ENCODE measurements around the gene SNU13.
A peak's percentile ranks its signal among the peaks of the same experiment; 100 is the strongest.
"Not testable (repeated sequence)": the region's sequence is repeated elsewhere in the genome, so short reads cannot be mapped to it uniquely, and the experiment has no call there.

SNU13 gene

DNA sequence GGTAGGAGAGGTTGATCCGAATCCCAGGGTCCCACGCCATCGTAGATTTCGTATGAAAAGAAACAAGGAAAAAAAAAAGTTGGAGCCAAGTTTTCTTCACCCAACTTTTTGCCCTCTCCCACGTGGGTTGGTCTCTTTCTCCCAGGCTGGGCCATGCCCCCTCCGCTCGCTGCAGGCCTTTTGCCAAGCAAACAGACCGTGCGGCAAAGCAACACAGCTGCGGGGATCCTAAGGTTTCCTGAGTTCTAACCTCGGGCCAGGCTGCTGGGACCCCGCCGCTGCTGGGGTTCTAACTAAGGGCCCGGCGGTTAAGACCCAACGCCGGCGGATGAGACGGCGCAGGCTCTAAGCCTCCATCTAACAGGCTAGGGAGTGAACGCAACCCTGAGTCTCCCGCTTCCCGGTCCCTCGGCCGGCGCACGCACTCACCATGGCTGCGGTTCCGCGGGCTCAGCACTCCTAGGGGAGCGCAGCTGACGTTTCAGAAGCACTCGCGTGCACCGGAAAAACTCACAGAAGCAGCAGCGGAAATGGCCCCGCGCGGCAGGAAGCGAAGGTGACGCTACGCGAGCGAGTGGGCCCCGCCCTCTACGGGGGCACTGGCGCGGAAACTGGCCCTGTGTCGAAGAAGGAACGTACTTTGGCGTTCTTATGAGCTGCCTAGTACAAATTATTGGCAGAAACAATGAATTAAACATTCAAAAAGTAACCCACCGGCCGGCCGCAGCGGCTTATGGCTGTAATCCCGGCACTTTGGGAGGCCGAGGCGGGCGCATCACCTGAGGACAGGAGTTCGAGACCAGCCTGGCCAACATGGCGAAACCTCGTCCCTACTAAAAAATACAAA lies at the start of gene SNU13:
Gene SNU13 (minus strand): TSS at position 503 of the 847 bp plus-strand sequence. CDS start 71 bp downstream, at position 432.
- DNase-seq: peak; percentile 56

DNA sequence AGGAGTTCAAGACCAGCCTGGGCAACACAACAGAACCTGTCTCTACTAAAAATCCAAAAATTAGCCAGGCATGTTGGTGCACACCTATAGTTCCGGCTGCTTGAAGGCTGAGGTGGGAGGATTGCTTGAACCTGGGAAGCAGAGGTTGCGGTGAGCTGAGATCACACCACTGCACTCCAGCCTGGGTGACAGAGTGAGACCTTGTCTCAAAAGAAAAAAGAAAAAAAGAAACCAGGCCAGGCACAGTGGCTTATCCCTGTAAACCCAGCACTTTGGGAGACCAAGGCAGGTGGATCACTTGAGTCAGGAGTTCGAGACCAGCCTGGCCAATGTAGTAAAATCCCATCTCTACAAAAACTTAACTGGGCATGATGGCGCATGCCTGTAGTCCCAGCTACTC lies 44.6 kb upstream of the SNU13 start:
- DNase-seq: not testable (repeated sequence)

DNA sequence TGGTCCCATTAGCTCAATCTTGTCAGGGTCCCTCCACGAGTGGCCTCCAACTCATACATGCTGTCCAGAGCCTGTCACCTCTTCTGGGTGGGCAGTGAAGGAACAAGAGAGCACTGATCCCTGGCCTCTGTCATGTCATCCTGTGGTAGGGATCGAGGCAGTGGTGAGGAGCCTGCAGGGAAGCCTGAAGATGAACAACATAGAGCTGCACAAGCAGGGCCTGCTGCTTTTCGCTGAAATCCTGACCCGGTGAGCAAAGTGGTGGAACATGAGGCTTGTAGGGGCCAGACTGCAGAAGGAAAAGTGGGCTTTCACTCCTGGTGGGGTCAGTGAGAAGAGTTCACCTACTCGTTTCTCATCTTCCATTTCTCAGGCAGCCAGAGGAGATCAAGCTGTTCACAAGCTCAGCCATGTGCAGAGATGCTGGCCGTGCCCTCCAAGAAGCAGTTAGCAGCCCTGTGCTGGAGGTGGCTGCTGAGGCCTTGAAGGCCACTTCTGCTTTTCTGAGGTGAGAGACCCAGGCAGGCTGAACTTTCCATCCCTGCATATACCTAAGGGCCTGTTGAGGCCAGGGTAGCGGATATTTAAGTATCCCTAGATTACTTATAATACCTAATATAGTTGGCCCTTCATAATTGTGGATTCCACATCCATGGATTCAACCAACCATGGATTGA lies 43.6 kb upstream of the SNU13 start:
- DNase-seq: no peak

DNA sequence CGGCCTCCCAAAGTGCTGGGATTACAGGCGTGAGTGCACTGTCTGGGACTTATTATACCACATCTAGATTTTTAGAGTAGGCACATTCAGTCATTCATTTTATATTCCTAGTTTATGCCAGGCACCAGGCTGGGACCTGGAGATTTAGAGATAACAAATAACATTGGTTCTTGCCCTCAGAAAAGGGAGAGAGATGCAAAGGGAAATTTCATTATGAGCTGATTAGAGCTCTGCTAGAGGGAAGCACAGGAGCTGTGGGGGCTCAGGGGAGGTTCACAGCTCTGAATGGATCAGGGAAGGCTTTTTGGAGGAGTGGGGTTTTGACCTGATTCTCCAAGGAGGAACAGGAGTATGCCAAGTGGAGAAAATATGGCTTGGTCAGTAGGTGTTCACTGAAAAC lies 42.9 kb upstream of the SNU13 start:
- DNase-seq: no peak

DNA sequence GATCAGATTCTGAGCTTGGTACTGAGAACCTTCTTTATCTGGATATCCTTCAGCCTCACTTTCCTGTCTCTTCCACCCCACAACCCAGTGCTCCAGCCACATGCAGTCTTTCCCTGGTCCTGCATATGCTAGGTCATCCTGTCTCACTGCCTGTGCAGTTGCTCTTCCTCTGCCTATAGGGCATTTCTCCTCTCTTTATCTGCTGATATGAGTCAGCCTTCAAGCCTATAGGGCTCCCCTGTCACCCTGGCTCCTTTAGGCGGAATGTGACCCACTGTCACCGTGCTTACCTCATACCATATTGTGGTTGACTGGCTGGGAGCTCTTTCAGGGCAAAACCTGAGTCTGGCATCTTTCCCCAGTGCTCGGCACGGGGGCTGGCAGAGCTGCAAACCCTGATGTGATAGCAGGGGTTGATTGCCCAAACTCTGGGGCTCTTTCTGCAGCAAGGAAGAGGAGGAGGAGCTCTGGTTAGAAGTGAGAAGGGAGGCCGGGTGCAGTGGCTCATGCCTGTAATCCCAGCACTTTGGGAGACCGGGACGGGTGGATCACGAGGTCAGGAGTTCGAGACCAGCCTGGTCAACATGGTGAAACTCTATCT lies 36.9 kb upstream of the SNU13 start:
- DNase-seq: no peak

DNA sequence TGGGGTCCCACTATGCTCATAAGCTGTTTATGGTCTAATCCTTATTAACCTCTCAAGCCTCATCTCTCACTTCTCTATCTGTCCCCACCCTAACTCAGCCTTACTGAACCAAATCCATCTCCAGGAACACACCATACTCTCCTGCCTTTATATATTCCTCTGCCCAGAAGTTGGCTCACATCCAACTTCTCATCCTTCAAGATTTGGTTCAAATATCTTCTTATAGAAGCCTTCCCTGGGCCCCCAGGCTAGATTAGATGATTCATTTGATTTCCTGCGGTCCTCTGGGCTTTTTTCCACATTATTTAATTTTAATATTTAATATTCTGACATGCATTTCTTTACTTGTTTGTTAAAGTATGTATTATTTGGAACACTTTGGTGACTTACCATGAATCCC lies 33.8 kb upstream of the SNU13 start:
- DNase-seq: no peak

DNA sequence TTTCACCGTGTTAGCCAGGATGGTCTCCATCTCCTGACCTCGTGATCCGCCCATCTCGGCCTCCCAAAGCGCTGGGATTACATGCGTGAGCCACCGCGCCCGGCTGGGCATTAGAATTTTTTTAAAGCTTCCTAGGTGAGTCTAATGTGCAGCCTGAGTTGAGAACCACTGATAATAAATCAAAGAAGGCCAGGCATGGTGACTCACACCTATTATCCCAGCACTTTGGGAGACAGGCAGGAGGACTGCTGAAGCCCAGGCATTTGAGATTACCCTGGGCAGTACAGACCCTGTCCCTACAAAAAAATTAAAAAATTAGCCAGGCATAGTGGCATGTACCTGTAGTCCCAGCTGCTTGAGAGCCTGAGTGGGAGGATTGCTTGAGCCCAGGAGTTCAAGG lies 24.3 kb upstream of the SNU13 start:
- DNase-seq: no peak

DNA sequence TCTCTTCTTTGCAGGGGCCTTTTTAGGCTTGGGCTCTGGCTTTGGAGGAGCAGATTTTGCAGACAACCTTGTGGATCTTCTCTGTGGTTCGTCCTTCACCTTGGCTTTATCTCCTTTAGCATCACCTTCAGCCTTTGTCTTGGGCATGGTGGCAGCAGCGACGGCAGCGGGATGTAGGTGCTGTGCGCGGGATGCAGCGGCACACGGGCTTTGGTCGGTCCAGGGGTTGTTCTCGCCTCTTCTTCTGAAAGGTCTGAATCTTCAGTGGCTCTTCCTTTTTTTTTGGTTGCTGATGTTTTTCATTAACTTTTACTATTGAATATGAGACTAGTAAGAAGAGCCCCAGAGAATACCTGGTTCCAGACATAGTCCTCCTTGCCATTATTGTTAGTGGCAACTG lies 20.7 kb upstream of the SNU13 start:
- DNase-seq: no peak

DNA sequence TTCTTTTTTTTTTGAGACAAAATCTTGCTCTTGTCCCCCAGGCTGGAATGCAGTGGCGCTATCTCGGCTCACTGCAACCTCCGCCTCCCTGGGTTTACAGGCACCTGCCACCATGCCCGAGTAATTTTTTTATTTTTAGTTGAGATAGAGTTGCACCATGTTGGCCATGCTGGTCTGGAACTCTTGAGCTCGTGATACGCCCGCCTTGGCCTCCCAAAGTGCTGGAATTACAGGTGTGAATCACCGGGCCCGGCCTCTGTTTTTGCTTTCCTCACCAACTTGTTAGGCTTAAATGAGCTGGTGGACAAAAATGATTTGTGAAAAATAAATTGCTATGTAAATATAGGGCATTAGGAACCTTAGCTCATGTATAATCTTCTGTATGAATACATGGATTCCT lies 14.1 kb upstream of the SNU13 start:
- DNase-seq: no peak

DNA sequence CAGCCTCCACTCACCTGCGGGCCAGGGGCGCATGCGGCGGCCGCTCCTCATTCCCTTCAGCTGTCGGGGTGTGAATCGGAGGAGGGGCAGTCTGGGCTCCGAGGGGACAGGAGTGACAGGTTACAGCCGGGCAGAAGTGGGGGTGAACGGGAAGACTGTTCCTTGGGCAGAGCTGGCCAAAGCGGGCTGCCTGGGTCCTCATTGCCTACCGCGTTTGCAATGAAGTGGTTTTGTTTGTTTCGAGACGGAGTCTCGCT lies 11.4 kb upstream of the SNU13 start:
- no peak for DNase-seq

DNA sequence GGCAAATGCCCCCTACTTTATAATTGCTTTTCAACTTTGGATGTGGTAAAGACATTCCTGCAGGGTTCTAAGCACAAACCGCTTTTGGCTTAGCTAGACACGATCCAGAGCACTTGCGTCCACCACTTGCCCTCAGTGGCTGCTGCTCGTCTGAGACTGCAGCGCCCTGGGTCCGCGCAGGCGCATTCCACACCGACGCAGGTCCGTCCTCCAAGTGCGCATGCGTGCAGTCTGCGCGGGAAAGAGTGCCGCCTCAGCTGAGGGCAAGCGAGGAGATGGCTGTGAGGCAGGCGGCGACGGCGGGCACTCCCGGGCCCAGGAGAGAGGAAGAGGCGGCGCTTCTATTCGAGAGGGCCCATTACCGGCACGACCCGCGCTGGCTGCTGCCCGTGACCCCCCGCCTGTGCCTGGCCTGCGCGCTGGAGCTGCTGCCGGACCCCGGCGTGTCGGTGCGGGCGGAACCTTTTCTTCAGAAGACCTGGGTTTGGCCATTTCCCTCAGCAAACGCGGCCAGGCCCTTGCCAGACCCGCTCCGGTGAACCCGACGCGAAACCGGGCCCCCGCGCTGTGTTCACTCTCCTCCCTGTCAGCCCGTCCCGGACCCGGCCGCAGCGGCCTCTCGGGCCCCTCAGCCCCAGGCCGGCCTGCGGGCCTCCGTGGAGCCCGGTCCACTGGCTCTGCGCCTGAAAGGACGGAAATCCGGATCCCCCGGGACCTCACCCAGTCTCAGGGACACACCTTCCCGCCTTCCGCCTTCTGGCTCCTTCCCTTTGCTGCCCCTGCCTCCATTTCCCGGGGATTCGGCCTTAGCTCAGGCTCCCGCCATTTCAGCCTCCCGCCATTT lies 10.8 kb upstream of the SNU13 start, which contains the start of gene MEI1:
Gene MEI1 (plus strand): TSS at position 240 of the 844 bp plus-strand sequence. CDS start 36 bp downstream, at position 276.
- no peak for DNase-seq

DNA sequence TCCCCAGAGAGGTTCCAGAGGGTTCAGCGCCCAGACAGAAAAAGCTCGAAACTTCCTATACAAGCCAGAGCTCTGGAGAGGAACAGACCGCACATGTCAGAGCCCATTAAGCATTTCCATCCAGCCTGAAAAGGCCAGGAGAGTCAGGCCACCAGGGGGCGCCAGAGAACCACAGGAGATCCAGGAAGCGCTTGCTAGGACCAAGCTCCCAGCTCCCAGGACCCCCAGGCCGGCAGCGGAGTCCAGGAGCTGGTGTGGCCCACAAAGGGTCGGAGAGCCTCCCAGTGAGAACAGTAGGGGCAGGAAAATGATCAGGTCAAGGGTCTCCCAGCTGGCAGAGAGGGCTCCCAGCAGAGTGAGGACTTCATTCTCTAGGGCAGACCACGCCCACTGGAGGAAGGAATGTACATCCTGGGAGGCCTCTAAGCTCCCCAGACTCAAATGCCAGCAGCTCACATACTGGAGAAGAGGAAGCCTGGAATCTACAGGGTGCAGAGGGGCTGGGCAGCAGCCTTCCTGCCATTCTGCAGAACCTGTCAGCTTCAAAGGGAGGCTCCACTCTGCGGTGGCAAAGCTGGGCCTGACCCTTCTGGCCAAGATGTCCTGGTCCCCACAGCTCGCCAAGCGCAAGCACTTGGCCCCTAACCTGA lies 8.6 kb upstream of the SNU13 start:
- no peak for DNase-seq

DNA sequence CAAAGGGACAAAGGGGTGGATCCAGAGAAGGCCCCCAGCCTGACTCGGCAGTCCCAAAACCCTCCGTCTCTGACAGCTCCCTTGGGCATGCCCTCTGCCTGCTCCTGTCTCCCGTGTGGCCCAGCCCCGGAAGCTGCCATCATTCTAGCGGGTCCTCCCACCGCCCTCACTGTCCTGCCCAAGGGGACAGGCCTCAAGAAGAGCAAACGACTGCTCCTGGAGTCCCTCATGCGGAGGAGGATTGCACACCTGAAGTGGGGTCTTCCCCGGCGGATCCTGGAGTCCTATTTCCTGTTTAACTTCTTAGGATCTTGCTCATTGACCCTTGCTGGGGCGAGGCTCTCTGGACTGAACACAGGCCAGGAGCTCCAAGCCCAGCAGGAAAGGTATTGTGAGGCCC lies 8.0 kb upstream of the SNU13 start:
- DNase-seq: no peak

DNA sequence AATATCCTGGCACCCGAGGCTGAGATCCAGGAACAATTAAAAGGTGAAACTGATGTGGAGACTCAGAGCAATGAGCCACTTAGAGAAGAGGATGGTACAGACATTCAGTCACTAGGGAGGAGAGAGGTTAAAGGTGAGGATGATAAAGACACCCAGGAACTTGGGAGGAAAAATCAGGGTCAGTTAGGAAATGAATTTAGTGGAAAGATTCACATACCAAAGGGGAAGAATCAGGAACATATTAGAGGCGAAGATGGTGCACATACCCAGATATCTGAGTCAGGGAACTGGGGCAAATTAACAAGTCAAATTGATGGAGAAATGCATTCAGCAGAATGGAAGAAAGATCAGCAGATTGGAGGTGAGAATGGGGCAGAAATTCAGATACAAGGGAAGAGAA lies 6.5 kb upstream of the SNU13 start:
- no peak for DNase-seq

DNA sequence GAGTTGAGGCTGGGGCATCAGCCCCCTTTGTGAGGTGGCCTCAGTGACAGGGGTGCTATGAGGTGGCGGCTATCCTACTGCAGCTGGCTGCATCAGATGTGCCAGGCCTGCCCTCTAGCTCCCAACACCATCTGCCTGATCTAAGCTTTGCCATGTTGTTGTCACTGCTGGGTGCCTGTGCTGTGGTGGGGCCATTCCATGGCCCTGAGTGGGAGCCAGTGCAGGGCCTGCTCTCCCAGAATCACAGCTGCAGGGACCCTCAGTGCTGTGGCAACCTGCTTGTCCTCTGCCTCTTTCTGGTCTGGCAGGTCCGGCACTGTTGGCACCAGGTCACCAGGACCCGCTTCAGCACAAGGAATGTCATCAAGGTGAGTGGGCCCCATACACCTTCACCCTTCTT lies 1.8 kb upstream of the SNU13 start:
- DNase-seq: no peak

DNA sequence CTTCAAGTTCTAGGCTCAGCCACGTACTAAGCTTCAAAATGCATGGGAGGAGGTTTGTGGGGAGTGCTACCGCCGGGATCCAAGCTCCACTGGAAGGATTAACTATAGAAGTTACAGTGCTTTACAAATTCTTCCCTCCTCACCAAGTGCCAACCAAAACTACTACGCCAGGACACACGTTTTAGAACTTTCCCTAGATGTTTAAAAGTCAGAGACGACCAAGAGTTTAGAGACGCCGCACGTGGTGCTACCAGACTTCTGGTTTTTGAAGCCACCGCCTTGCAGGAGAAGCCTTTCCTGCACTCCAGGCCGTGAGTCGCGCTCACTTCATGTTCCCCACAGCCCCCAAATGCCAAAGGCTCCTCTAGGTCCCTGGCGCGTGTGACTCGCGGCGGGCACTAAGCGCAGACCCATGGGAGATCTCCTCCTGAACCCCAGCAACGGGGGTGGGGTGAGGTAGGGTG lies 734 bp downstream of the SNU13 start:
- no peak for DNase-seq

DNA sequence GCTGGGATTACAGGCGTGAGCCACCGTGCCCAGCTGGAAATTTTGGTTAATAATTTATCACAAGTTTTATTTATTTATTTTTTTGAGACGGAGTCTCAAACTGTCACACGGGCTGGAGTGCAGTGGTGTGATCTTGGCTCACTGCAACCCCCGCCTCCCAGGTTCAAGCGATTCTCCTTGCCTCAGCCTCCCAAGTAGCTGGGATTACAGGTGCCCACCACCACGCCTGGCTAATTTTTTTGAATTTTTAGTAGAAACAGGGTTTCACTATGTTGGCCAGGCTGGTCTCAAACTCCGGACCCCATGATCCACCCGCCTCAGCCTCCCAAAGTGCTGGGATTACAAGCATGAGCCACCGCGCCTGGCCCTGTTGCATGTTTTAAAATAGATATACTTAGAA lies 1.8 kb downstream of the SNU13 start:
- DNase-seq: not testable (repeated sequence)

DNA sequence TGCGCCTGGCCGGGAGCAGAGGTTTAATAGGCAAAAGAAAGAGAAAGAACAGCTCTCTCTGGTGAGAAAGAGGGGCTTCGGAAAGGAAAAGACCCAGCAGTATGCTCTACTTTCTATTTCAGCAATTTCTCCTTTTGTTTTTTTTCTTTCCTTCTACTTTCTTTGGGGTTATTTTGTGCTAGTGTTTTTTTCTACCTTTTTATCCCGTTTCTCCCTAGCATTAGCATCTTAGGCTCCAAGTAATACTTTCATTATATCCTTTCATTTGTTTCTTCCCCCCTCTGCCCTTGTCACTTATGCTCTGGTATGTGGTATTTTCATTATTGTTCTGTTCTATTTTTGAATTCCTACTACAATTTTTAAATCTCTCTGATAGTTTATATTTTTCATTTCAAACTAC lies 4.5 kb downstream of the SNU13 start:
- DNase-seq: no peak

DNA sequence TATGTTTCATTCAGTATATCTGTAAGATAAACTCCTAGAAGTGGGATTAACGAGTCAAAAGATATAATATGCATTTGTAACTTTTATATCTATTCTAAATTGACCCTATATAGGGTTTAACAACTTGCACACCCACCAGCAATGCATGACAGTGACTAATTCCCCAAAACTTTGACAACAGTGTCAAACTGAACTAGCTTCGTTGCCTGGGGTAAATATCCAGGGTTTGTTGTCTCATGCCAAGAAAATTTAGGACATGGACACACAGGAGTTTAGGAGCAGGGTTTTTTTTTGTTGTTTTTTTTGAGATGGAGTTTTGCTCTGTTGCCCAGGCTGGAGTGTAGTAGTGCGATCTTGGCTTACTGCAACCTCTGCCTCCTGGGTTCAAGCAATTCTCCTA lies 5.1 kb downstream of the SNU13 start:
- no peak for DNase-seq

DNA sequence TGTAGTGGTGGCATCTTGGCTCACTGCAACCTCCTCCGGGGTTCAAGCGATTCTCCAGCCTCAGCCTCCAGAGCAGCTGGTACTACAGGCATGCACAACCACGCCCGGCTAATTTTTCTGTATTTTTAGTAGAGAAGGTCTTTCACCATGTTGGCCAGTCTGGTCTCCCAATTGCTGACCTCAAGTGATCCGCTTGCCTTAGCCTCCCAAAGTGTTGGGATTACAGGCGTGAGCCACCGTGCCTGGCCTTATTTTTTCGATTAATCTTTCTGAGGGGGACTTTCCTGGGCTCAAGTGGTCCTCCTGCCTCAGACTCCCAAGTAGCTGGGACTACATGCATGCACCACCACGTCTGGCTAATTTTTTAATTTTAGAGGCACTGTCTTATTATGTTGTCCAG lies 5.6 kb downstream of the SNU13 start:
- no peak for DNase-seq

DNA sequence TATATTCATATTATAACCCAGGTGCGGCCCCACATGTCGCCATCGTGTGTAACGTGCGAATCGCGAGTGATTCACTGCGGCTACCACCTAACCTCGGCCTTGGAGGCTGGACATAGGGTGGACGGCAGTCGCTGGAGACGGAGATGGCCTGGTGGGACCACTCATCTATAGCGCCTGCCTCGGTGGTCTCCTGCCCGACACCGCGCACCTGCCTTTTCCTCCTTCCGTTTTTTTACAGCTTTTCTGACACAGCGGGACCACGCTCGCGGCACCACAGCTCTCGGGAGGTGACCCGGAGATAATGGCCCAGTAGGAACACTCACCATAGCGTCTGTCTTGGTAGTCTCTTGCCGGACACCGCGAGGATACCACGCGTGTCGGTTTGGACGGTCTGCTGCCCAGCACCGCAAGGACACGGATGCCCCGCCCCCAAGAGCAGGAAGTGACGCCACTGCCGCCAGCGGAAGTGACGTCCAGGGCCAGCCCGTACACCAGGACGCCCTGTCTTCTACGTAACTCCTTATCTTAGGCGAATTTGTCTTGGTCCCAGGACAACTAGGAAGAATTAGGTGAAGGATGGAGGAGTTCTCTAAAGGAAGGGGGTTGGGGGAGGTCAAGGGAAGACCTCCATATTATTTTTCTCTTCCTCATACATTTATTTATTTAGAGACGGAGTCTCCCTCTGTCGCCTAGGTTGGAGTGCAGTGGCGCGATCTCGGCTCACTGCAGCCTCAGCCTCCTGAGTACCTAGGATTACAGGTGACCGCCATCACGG lies 6.4 kb downstream of the SNU13 start:
- DNase-seq: no peak

DNA sequence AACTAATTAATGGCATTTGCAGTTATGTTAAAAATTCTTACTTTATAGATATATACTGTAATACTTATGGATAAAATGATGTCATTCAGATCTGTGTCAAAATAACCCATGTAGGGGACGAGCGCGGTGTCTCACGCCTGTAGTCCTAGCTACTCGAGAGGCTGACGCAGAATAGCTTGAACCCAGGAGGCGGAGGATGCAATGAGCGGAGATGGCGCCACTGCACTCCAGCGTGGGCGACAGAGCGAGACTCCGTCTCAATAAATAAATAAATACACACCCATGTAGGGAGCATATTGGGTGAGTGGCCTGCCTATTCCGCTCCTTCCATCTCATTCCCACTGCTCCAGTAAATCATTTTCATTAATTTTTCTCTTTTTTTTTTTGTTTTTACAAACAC lies 7.1 kb downstream of the SNU13 start:
- DNase-seq: no peak

Data from SIG-M5 (cell line).